Lower leg skin (tissue), 3 donors: ENCODE results near the gene TUT4.

Experiments used
- CTCF ChIP-seq, 3 donors: fragments of 450-650 bp; IDR thresholded peaks; one replicate each; pipeline ENCODE4 v1.5.1; 2016; ENCODE audit warnings: antibody characterized with exemption in 3 of 3, mild to moderate bottlenecking in 3 of 3, moderate library complexity in 2 of 3
- POLR2A ChIP-seq, 2 donors: fragments of 450-650 bp; IDR thresholded peaks; one replicate each; pipeline ENCODE4 v1.6.1; 2016 to 2017; ENCODE audit warnings: antibody characterized with exemption in 2 of 2, mild to moderate bottlenecking in 1 of 2, moderate library complexity in 1 of 2

GRCh38 chr1:52399629-52400028, 153.3 kb downstream of the TUT4 start:
- TF ChIP-seq CTCF (IDR thresholded peaks at IDR 0.05) = no peak
- TF ChIP-seq POLR2A (IDR thresholded peaks at IDR 0.05) = no peak
